Epidermal melanocyte (primary cell): ENCODE results near the gene NPIPB12.
"Not testable (repeated sequence)": the region's sequence is repeated elsewhere in the genome, so short reads cannot be mapped to it uniquely, and the experiment has no call there.

Source experiments
- DNase-seq: peaks from one replicate; pipeline ENCODE4 v3.0.0; 2011; ENCODE audit warnings: low spot score; ENCODE audit not compliant: insufficient read length

NPIPB12 gene

GRCh38 chr16:29506308-29506707, at the start of gene NPIPB12:
Gene NPIPB12, minus strand, starts transcription at chr16:29506408.
- DNase-seq: not testable (repeated sequence)

GRCh38 chr16:29521520-29521919, 15.3 kb upstream of the NPIPB12 start:
- DNase-seq: not testable (repeated sequence)

- DNase-seq: not testable (repeated sequence)
Measured at GRCh38 chr16:29482276-29482675, 23.9 kb downstream of the NPIPB12 start.

- not testable (repeated sequence) for DNase-seq
Measured at GRCh38 chr16:29472065-29472464, 34.1 kb downstream of the NPIPB12 start.

- DNase-seq: not testable (repeated sequence)
Measured at GRCh38 chr16:29469660-29470059, 36.5 kb downstream of the NPIPB12 start.

GRCh38 chr16:29467654-29468366, 38.4 kb downstream of the NPIPB12 start:
- not testable (repeated sequence) for DNase-seq

- DNase-seq: not testable (repeated sequence)
Measured at GRCh38 chr16:29466904-29467303, 39.3 kb downstream of the NPIPB12 start.

- DNase-seq: not testable (repeated sequence)
Measured at GRCh38 chr16:29465985-29466824, 40.0 kb downstream of the NPIPB12 start.

- not testable (repeated sequence) for DNase-seq
Measured at GRCh38 chr16:29460647-29461030, 45.6 kb downstream of the NPIPB12 start.

- DNase-seq: not testable (repeated sequence)
Measured at GRCh38 chr16:29459706-29460646, 46.2 kb downstream of the NPIPB12 start, which contains the start of gene SULT1A4. Gene SULT1A4, plus strand, starts transcription at chr16:29459913. Its CDS starts 1,473 bp downstream, at chr16:29461386.

GRCh38 chr16:29457660-29458059, 48.5 kb downstream of the NPIPB12 start:
- not testable (repeated sequence) for DNase-seq

GRCh38 chr16:29454828-29455227, 51.4 kb downstream of the NPIPB12 start:
- not testable (repeated sequence) for DNase-seq

GRCh38 chr16:29454269-29454668, 51.9 kb downstream of the NPIPB12 start, which contains the start of the genes BOLA2 and SLX1B:
Gene BOLA2, minus strand, starts transcription at chr16:29454351. Its CDS starts 98 bp downstream, at chr16:29454253.
Gene SLX1B, plus strand, starts transcription at chr16:29454533.
- not testable (repeated sequence) for DNase-seq

- not testable (repeated sequence) for DNase-seq
Measured at GRCh38 chr16:29453754-29454153, 52.5 kb downstream of the NPIPB12 start.
